Activated CD4-positive, CD25-positive, alpha-beta regulatory T cell treated with anti-CD3 and anti-CD28 coated beads, Interleukin-2, amount 50 U/mL, for 16 hours (primary cell): ENCODE results near the gene CECR2.
"Not testable (repeated sequence)": the region's sequence is repeated elsewhere in the genome, so short reads cannot be mapped to it uniquely, and the experiment has no call there.

ENCODE experiments used
- DNase-seq: peaks from one replicate; pipeline ENCODE4 v3.0.0-alpha.2; 2020; ENCODE audit warnings: low read depth, low spot score

Gene CECR2

DNA sequence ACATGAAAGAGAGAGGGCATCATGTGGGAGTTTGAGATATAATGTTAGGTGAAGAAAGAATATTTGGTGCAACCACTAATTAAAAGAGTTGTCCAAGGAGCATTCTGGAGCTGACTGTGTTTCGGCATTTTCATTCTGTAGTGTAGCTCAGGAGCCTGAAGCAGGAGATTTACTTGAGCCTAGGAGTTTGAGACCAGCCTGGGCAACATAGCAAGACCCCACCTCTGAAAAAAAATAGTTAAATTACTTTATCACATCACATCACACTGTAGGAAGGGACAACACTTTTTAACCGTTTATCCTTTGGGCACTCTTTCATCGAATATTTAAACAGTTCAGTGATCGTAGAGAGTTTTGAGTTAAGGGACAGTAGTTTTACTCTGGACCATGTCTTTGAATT, 143.7 kb downstream of the CECR2 start:
- no peak for DNase-seq

DNA sequence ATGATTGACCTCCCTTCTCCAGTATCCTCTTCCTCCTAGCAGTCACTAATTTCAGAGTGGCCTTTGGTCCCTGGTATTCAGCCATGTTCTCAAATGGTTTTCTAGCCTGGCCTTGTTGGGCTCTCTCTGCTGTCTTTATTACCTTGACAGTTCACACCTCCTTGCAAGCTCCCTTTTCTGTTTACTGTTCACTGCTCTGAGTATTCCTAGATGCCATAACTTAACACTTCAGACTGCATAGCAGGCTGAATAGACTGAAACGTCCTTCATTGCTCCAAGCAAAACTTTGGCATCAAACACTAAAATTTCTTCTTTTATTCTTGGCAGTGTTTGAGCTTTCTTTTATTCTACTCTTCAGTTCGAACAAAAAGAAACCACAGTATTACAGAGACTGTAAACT, 144.4 kb downstream of the CECR2 start:
- DNase-seq = no peak

DNA sequence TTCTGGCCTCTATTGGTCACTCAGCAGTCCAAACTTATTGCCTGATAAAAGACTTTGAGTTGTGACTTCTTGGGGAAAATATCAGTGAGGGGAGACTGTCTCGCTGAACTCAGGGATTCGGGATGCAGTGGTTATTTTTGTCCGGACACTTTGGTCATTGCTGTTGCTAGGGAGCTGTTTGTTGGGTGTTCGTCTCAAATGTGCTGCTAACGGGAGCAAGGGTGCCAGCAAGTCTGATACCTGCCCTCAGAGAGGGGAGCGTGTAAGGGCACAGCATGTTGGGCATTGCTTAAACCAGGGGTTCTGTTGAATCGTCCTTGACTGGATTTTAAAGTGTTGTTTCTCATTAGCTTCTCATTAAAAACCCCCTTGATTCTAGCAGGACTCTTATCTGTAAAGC, 144.8 kb downstream of the CECR2 start:
- DNase-seq = no peak

DNA sequence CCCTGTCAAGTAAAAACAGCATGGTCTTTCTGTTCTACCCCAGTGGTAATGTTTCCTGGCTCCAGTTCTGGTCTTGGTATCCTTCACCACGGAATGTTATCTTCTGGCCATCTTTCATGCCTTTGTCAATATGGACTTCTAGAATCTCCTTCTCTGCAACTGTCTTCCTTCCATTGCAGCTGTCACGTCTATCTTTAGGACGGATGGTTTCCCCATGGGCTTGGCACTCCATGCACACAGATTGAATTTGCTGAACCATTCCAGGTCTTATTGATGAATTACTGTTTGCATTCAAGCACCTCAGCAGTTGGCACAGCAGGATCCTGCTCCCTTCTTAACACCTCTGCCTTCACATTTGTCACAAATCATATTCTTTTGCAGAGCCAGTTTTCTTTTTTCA, 149.1 kb downstream of the CECR2 start:
- no peak for DNase-seq

DNA sequence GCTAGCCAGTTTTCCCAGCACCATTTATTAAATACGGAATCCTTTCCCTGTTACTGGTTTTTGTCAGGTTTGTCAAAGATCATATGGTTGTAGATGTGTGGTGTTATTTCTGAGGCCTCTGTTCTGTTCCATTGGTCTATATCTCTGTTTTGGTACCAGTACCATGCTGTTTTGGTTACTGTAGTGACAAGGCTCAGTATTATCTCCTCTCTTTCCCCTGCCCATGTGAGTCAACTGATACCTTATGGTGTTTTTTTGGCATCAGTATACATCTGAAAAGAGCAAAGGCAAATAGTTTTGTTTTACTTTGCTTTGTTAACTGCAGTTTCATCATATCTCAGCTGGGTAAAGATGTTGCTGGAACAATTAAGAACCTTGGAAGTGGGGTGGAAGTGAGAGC, 152.7 kb downstream of the CECR2 start:
- not testable (repeated sequence) for DNase-seq

DNA sequence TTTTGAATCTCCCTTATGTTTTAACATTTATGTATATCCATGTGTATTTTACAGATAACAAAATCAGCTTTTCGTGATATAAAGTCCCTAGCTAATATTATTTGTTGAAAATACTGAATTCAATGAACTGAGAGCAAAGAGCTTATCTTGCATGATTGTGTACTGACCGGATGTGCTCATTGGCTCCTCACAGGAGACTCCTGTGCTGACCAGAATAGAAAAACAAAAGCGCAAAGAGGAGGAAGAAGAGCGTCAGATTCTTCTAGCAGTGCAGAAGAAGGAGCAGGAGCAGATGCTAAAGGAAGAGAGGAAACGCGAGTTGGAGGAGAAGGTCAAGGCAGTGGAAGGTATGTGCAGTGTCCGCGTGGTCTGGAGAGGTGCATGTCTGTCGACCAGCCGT, 154.7 kb downstream of the CECR2 start:
- DNase-seq = no peak

DNA sequence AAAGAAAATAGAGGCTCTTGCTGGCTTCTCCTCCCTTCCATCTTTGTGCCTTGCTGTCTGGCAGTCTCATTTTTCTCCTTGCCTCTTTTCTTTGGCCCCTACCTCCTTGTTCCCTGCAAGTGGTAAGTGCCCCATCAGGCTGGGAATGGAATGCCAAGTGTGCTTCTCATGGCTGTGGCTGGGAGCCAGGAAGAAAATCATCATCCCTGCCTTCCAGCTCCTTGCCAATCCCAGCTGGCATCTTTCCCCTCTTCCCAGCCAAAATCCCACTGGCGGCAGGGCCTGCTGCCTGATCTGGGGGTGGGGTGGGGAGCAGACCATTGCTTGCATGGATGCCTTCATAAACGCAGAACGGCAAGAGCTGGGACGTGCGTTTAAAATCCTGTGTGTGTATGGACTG, 167.0 kb downstream of the CECR2 start:
- no peak for DNase-seq

DNA sequence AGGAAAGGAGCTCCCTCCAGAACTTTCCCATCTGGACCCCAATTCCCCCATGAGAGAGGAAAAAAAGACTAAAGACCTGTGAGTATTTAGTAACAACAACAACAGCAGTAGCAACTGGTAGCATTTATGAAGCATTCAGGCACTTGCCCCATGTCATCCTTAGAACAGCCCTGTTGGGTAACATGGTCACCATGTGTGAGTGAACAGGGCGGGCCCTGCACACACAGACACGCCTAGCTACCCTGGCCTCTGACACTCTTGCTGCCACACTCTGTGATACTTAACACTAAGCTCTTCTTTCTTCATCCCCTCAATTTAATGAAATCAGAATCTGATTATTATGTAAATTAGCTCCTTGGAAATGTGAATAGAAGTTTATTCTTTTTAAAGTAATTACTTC, 167.9 kb downstream of the CECR2 start:
- DNase-seq = no peak

DNA sequence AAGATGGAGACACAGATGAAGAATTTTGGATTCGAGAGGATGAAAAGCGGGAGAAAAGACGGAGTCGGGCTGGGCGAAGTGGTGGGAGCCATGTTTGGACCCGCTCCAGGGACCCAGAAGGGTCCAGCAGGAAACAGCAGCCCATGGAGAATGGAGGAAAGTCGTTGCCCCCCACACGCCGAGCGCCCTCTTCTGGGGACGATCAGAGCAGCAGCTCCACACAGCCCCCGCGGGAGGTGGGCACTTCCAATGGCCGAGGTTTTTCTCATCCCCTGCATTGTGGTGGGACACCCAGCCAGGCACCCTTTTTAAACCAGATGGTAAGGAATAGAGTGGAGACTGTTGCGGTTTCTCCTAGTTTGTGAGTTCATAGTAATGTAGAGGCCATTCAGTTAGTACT, 171.2 kb downstream of the CECR2 start:
- DNase-seq = no peak

DNA sequence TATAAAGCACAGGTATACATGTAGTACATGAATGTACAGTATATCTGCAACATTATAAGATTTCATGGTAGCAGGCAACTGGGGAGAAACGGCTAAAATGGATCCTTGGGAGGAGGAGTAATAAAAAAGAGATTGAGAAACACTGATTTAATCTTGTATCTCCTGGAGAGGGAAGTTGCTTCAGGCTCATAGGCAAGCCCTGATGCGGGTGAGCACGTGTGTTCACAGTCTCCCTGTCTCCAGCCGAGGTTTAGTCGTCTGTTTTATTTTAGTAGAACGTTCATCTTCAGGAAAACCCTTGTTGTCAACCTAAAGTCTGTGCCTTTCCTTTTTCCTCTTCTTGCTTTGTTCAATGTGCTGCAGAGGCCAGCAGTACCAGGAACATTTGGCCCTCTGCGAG, 172.2 kb downstream of the CECR2 start:
- DNase-seq = no peak

DNA sequence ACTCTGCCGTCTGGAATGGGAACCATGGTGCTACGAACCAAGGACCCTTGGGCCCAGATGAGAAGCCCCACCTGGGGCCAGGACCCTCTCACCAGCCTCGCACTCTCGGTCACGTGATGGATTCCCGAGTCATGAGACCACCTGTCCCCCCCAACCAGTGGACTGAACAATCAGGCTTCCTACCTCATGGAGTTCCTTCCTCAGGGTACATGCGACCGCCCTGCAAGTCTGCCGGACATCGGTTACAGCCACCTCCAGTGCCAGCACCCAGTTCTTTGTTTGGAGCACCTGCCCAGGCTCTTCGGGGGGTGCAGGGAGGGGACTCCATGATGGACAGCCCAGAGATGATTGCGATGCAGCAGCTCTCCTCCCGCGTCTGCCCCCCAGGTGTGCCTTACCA, 173.2 kb downstream of the CECR2 start:
- DNase-seq = no peak

DNA sequence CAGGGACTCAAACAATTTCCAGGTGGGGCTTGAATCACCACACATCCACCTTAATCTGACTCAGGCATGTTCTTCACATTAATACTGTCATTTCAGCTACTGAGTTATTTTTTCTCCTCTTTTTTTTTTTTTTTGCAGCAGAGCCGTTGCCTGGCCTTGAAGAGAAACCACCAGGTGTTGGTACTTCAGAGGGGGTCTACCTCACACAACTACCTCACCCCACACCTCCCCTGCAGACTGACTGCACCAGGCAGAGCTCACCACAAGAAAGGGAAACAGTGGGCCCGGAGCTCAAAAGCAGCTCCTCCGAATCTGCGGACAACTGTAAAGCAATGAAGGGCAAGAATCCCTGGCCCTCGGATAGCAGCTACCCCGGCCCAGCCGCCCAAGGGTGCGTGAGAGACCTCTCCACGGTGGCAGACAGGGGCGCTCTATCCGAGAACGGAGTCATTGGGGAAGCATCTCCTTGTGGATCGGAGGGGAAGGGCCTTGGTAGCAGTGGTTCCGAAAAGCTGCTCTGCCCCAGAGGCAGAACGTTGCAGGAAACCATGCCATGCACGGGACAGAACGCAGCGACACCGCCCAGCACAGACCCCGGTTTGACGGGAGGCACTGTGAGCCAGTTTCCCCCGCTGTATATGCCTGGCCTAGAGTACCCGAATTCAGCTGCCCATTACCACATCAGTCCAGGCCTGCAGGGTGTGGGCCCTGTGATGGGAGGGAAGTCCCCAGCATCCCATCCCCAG, 178.9 kb downstream of the CECR2 start:
- DNase-seq = no peak

DNA sequence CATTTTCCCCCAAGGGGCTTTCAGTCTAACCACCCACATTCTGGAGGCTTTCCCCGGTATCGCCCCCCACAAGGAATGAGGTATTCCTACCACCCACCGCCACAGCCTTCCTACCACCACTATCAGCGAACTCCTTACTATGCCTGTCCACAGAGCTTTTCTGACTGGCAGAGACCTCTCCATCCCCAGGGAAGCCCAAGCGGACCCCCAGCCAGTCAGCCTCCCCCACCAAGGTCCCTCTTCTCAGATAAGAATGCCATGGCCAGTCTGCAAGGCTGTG, 179.4 kb downstream of the CECR2 start:
- no peak for DNase-seq

DNA sequence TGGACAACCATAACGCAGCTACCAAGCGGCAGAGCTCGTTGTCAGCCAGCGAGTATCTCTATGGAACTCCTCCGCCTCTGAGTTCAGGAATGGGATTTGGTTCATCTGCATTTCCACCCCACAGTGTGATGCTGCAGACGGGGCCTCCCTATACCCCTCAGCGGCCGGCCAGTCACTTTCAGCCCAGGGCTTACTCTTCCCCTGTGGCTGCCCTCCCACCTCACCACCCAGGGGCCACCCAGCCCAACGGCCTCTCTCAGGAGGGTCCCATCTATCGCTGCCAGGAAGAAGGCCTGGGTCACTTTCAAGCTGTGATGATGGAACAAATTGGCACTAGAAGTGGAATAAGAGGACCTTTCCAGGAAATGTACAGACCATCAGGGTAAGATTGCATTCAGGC, 179.9 kb downstream of the CECR2 start:
- no peak for DNase-seq

DNA sequence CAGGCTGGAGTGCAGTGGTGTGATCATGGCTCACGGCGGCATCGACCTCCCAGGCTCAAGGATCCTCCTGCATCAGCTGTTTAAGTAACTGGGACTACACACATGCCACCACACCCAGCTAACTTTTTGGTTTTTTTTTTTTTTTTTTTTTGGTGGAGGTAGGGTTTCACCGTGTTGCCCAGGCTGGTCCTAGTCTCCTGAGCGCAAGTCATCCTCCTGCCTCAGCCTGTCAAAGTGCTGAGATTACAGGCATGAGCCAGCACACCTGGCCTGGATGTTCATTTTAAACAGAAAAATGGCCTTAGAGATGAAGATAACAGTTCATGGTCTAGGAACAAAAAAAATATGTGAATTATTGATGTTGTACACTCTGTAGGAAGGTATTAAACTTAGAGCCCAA, 180.4 kb downstream of the CECR2 start:
- no peak for DNase-seq

DNA sequence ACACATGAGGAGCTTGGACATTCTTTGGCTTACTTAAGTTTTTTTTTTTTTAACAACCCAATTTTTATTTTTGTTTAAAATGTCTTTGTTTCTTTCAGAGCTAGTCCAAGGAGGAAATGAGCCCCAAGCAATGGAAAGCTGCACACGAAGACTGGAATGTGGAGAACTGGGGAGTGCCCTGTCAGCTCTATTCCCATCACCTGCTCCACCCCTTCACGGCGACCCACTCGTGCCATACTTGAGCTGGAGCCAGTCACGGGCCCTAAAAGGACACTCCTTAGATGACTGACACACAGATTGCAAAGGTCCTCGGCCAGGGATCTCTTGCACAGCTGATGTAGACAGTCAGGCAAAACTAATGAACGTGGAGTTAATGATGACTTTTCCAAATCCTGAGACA, 183.5 kb downstream of the CECR2 start:
- no peak for DNase-seq

DNA sequence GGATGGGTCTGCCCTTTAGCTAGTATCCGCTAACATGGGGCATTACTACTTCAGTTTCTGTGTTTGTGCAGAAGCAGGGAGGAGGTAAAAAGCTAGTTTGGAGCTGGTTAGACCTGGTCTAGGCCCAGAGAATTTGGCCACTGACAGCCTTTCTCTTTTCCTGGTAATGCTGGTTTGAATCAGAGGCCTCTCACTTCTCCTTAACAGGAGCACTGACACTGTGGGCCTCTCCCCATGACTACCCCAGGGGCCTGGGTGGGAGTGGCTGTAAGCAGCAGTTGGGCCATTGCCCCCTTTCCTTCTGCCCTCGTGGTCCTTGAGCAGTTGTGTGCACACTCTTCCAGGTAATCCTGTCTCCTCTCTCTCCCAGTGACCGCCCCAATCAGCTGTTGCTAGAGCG, 185.6 kb downstream of the CECR2 start:
- DNase-seq = no peak

DNA sequence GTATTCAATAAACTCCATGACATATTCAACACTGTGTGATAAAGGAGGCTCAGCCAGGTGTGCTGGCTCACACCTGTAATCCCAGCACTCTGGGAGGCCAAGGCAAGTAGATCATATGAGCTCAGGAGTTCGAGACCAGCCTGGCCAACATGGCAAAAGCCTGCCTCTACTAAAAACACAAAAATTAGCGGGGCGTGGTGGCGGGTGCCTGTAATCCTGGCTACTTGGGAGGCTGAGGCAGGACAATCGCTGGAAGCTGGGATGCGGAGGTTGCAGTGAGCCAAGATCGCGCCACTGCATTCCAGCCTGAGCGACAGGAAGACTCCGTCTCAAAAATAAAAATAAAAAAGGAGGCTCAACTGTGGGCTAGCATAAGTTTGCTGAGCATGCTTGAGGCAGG, 189.9 kb downstream of the CECR2 start:
- no peak for DNase-seq

DNA sequence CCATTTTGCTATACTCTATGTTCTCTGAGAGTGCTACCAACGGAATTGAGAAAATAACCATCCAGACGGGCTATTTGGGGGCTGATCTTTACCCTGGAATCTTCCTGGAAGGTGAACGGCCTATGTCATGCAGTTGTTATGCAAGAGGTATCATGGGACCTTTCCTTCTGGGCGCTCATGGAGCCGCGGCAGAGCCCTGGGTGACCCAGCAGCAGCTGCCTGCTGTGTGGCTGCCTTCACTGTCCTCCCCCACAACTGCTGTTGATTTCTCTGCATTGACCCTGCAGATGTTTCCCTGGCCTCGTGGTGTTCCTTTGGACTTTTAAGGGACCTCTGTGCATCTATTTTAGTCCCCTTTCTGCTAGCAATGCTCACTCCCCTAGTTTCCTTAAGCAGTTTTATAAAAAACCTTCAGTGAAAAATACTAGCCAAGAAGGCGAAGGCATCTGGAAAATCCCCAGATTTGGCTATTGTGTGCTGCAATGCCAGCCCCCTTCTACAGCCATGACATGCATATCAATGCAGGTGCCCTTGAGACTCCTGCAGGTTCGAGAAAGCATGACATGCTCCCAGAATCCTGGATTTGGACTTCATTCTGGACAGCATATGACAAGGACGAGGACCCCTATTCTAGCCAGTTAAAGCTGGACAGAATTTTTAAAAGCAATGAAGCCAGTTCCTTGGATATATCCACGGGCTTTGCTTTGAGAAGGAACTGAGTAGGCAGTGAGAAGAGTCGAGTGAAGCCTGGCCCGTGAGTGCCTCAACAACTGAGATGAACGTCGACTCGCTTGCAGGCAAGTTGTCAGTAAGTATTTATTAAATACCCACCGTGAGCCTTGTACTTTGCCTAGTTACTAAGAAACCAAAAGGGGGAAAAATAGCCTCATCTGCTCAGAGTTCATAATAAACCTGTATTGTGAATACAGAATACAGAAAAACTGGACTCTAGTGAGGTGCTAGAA, 193.9 kb downstream of the CECR2 start, which contains the start of gene SLC25A18:
Gene SLC25A18 (plus strand): TSS at position 593 of the 965 bp plus-strand sequence. CDS start 16,447 bp downstream, outside the sequence.
- no peak for DNase-seq

DNA sequence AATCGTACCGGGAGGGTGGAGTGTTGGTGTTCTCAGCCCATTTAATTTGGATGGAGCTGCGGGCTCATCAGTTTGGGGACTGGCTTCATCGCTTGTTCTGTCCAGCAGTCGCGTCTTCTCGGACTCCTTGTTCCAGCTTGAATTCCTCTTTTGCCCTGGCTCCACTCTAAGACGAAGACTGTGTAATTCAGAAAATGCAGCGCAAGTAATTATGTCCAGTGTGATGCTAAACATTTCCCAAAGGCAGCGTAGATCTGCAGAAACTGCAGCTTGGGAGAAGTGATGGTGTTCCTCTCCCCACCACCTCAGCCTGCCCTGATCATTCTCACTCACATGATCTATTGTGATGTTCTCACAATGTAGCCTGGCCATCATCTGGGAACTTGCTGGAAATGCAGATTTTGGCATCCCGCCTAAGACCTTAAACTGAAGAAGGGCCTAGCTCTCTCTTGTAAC, 194.7 kb downstream of the CECR2 start:
- no peak for DNase-seq

DNA sequence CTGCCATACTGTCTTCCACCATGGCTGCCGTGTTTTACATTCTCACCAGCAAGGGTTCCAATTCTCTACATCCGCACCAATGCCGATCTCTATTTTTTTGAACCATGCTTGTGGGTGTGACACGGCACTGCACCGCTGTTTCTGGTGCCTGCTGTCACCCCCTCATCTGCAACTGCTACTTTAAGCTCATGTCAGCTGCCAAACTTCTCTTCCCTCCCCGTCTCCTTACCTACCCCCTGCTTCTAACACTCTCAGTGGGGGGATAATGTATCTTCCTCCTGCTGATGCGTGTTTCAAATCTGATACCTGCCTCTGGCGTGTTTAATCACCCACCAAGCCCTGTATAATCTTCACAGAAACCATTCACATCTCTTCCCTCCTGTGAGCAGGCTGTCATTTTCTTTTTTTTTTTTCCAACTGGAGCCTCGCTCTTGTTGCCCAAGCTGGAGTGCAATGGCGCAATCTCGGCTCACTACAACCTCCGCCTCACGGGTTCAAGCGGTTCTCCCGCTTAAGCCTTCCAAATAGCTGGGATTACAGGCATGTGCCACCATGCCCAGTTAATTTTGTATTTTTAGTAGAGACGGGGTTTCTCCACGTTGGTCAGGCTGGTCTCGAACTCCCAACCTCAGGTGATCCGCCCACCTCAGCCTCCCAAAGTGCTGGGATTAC, 196.9 kb downstream of the CECR2 start:
- DNase-seq = not testable (repeated sequence)

DNA sequence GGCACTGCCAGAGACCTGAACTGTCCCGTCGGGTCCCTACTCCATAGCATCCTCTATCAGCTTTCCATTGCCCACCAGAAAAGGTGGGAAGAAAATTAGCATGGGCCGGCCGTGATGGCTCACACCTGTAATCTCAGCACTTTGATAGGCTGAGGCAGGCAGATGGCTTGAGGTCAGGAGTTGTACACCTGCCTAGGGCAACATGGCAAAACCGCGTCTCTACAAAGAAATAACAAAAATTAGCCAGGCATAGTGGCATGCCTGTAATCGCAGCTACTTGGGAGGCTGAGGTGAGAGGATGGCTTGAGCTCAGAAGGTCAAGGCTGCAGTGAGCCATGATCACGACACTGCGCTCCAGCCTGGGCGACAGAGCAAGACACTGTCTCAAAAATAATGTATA, 197.5 kb downstream of the CECR2 start:
- DNase-seq = no peak
